ENCODE results near the gene CD209. TPM values are rescaled to one million over a fixed set of nuclear protein-coding genes. Genes with fewer than 3 reads are reported as not detected.

The CD209 gene
- total and polyA plus RNA-seq, 9 of the 15 experiments (the other 6 are each of a cell fraction or from before 2014, with no cell fraction given) = 0.01 TPM; not detected in 8

GRCh38 chr19:7756258-7756657 is 8.9 kb upstream of the CD209 start:
- peaks cover 14% of the 10 kb centered on the region for H3K9me3 ChIP-seq (replicated peaks; ENCODE audit: control insufficient read depth, insufficient read depth, low read depth, low read length)
- H2AFZ ChIP-seq (ENCODE audit: low read depth, low read length) = no peak overlapping the region
- no peak for DNase-seq (ENCODE audit: extremely low read depth in 1 of 4, low spot score in 3 of 4)
- no peaks in the 10 kb centered on the region for H3K79me2 ChIP-seq (ENCODE audit: control insufficient read depth, insufficient read depth, low read length)
- no peak overlapping the region for H3K9ac ChIP-seq (ENCODE audit: insufficient read depth in 1 of 2, low read depth in 2 of 2, low read length in 2 of 2)
- H3K4me2 ChIP-seq (ENCODE audit: insufficient read depth, low read length) = no peak overlapping the region
- ChIA-PET CTCF (ENCODE audit: low intra/inter-chr PET ratio) (no interaction called here), POLR2A (no interaction called here)
- no peaks in the 10 kb centered on the region for H3K4me1 ChIP-seq (replicated peaks in 1 of 2; ENCODE audit: control insufficient read depth in 2 of 2, insufficient read depth in 2 of 2, low read length in 2 of 2)
- no peaks in the 10 kb centered on the region for H3K9me1 ChIP-seq (ENCODE audit: control insufficient read depth, insufficient read depth, low read length)
- ATAC-seq = no peak
- intact Hi-C loops (cut with micrococcal nuclease) (no loop called here), in situ Hi-C loops (cut with MboI) (no loop called here)
- no TSS peak for BruUV-seq (replicated peaks)
- no peak for FAIRE-seq
- H3K4me3 ChIP-seq = no peak overlapping the region
- no peaks in the 10 kb centered on the region for H4K20me1 ChIP-seq (replicated peaks; ENCODE audit: control insufficient read depth, insufficient read depth, low read length)
- 3% methylated on average over 4 of the region's 4 CpGs for WGBS (ENCODE audit: insufficient coverage, low coverage, missing lambda C conversion rate)
- H3K27me3 ChIP-seq (ENCODE audit: control insufficient read depth in 2 of 2, insufficient read depth in 2 of 2, low read length in 2 of 2) = peaks cover 0 to 5% of the 10 kb centered on the region in 2 experiments; a peak in 2 of 5 replicates
- no peak overlapping the region for H3K27ac ChIP-seq (ENCODE audit: extremely low read depth, low read depth, low read length)
- no peaks in the 10 kb centered on the region for H3K36me3 ChIP-seq (ENCODE audit: control insufficient read depth, insufficient read depth, low read length)
- TF ChIP-seq SRSF7 (optimal IDR thresholded peaks at IDR 0.05; ENCODE audit: low read depth, low read length) = no peak

GRCh38 chr19:7751157-7751783 is 3.9 kb upstream of the CD209 start:
- CTCF ChIA-PET (ENCODE audit: low intra/inter-chr PET ratio) = no interaction called here
- no peaks in the 10 kb centered on the region for H3K36me3 ChIP-seq (ENCODE audit: control insufficient read depth, insufficient read depth, low read length)
- H3K27me3 ChIP-seq (ENCODE audit: control insufficient read depth in 2 of 2, insufficient read depth in 2 of 2, low read length in 2 of 2) = peaks cover 0 to 6% of the 10 kb centered on the region in 2 experiments; a peak in 2 of 5 replicates
- DNase-seq (ENCODE audit: extremely low read depth in 1 of 4, low spot score in 3 of 4) = no peak
- peak overlapping the region; percentile 44; the same call in 1 of the 2 replicates for H2AFZ ChIP-seq (ENCODE audit: low read depth, low read length)
- intact Hi-C loops (cut with micrococcal nuclease) = no loop called here
- peak overlapping the region in 1 of 2 experiments; percentile 39; a peak in 2 of 4 replicates for H3K9ac ChIP-seq (ENCODE audit: insufficient read depth in 1 of 2, low read depth in 2 of 2, low read length in 2 of 2)
- no peak overlapping the region for H3K4me3 ChIP-seq
- H3K4me2 ChIP-seq (ENCODE audit: insufficient read depth, low read length) = no peak overlapping the region
- H4K20me1 ChIP-seq (replicated peaks; ENCODE audit: control insufficient read depth, insufficient read depth, low read length) = no peaks in the 10 kb centered on the region
- WGBS (ENCODE audit: insufficient coverage, low coverage, missing lambda C conversion rate) = 6% methylated on average over 12 of the region's 12 CpGs
- peaks cover 6% of the 10 kb centered on the region; the same call in 1 of the 2 replicates for H3K9me3 ChIP-seq (replicated peaks; ENCODE audit: control insufficient read depth, insufficient read depth, low read depth, low read length)
- H3K9me1 ChIP-seq (ENCODE audit: control insufficient read depth, insufficient read depth, low read length) = no peaks in the 10 kb centered on the region
- ATAC-seq = no peak; the same call in 2 of the 3 replicates
- no peak overlapping the region for H3K27ac ChIP-seq (ENCODE audit: extremely low read depth, low read depth, low read length)
- POLR2A ChIA-PET = no interaction called here
- no peaks in the 10 kb centered on the region for H3K79me2 ChIP-seq (ENCODE audit: control insufficient read depth, insufficient read depth, low read length)
- BruUV-seq (replicated peaks) = no TSS peak
- FAIRE-seq = no peak
- no peaks in the 10 kb centered on the region for H3K4me1 ChIP-seq (replicated peaks in 1 of 2; ENCODE audit: control insufficient read depth in 2 of 2, insufficient read depth in 2 of 2, low read length in 2 of 2)
- in situ Hi-C loops (cut with MboI) = no loop called here
- no peak for TF ChIP-seq ZNF184 (CRISPR knock-in tag; IDR thresholded peaks at IDR 0.05)
- TF ChIP-seq TBL1XR1 (IDR thresholded peaks at IDR 0.05; ENCODE audit: low read length in 2 of 2) = no peak
- TF ChIP-seq NELFE (IDR thresholded peaks at IDR 0.05; ENCODE audit: insufficient read depth, insufficient read length) = no peak
- TF ChIP-seq RAD21 (CRISPR knock-in tag; conservative IDR thresholded peaks at IDR 0.05 in 1 of 2, IDR thresholded peaks at IDR 0.05 in 1 of 2) = no peak
- TF ChIP-seq, protein P1, sequence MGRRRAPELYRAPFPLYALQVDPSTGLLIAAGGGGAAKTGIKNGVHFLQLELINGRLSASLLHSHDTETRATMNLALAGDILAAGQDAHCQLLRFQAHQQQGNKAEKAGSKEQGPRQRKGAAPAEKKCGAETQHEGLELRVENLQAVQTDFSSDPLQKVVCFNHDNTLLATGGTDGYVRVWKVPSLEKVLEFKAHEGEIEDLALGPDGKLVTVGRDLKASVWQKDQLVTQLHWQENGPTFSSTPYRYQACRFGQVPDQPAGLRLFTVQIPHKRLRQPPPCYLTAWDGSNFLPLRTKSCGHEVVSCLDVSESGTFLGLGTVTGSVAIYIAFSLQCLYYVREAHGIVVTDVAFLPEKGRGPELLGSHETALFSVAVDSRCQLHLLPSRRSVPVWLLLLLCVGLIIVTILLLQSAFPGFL (CRISPR knock-in tag; IDR thresholded peaks at IDR 0.05) = no peak
- TF ChIP-seq PHF21A (IDR thresholded peaks at IDR 0.05; ENCODE audit: borderline replicate concordance, low read depth) = no peak
- no peak for TF ChIP-seq ZKSCAN3 (CRISPR knock-in tag; IDR thresholded peaks at IDR 0.05)
- TF ChIP-seq NCOA1 (IDR thresholded peaks at IDR 0.05; ENCODE audit: low read depth) = no peak
- TF ChIP-seq CGGBP1 (CRISPR knock-in tag; IDR thresholded peaks at IDR 0.05) = no peak
- TF ChIP-seq DACH1 (IDR thresholded peaks at IDR 0.05; ENCODE audit: partially characterized antibody) = no peak
- TF ChIP-seq FOXJ3 (CRISPR knock-in tag; IDR thresholded peaks at IDR 0.05) = no peak
- no peak for TF ChIP-seq STAG1 (CRISPR knock-in tag; IDR thresholded peaks at IDR 0.05; ENCODE audit: borderline replicate concordance)
- TF ChIP-seq NCOA2 (IDR thresholded peaks at IDR 0.05; ENCODE audit: partially characterized antibody in 2 of 2) = no peak
- no peak for TF ChIP-seq ADNP (tag; IDR thresholded peaks at IDR 0.05)
- no peak for TF ChIP-seq CBFA2T2 (conservative IDR thresholded peaks at IDR 0.05)

Measured in K562 (cell line).